H1 (cell line): ENCODE measurements around the gene ARSB. TPM values are rescaled to one million over a fixed set of nuclear protein-coding genes. Genes with fewer than 3 reads are reported as not detected.
A peak's percentile ranks its signal among the peaks of the same experiment; 100 is the strongest.

Experiments
- CEBPB ChIP-seq: IDR thresholded peaks from 2 replicates; pipeline ENCODE4 v1.6.1; 2012; ENCODE audit warnings: low read depth, low read length
- CTCF ChIP-seq, 3 experiments: IDR thresholded peaks; 1 replicate in 2 of 3; 2 replicates in 1 of 3; pipeline versions ENCODE4 v1.5.1 to v1.6.1; 2011; ENCODE audit warnings: low read length in 3 of 3, mild to moderate bottlenecking in 3 of 3, inconsistent platforms in 2 of 3, low read depth in 1 of 3, moderate library complexity in 1 of 3; ENCODE audit not compliant: insufficient read depth in 1 of 3; ENCODE audit errors: control extremely low read depth in 1 of 3
- E2F6 ChIP-seq: IDR thresholded peaks from 2 replicates; pipeline ENCODE4 v1.6.1; 2012; ENCODE audit warnings: inconsistent platforms
- EGR1 ChIP-seq: IDR thresholded peaks from 2 replicates; pipeline ENCODE4 v1.6.1; 2011; ENCODE audit warnings: low read depth, low read length, borderline replicate concordance
- HDAC2 ChIP-seq, 2 experiments: fragments of 300-600 bp in 1 of 2; sonication (generic) in 1 of 2; IDR thresholded peaks; 2 replicates each; pipeline ENCODE4 v1.6.1; 2011 to 2012; ENCODE audit warnings: low read depth in 2 of 2, low read length in 2 of 2, mild to moderate bottlenecking in 2 of 2, moderate library complexity in 2 of 2, borderline replicate concordance in 1 of 2, inconsistent platforms in 1 of 2
- KDM1A ChIP-seq: fragments of 200-600, 300-600 bp; sonication (generic); IDR thresholded peaks from 2 replicates; pipeline ENCODE4 v1.7.1; 2016; ENCODE audit warnings: mild to moderate bottlenecking, low read length, borderline replicate concordance
- TAF7 ChIP-seq: optimal IDR thresholded peaks from 2 replicates; pipeline ENCODE3; 2011; ENCODE audit warnings: low read depth, mild to moderate bottlenecking, inconsistent platforms, low read length, moderate library complexity, borderline replicate concordance
- polyA plus RNA-seq, 7 experiments: library from polyadenylated mRNA; depleted of rRNA in 3 of 7; stranded (reverse) in 5 of 7; unstranded in 2 of 7; fragments of >200 nt in 5 of 7; fragments of 200-250 nt in 2 of 7; gene quantifications; 1 replicate in 5 of 7; 2 replicates in 1 of 7; 4 replicates in 1 of 7; pipeline versions ENCODE4 v1.2.1 to v1.2.3, GENCODE V29; 2011 to 2013; ENCODE audit warnings: missing spikeins in 2 of 7, mixed read lengths in 2 of 7
- total RNA-seq: library from RNA; stranded (reverse); fragmentation: NEBNext Ultra II Directional; extraction: Animal tissue kit (Norgen Biotek cat#: 25700); gene quantifications from 2 replicates; pipeline ENCODE4 v1.2.1, GENCODE V29; 2021

ARSB gene
- total and polyA plus RNA-seq, 2 of the 8 experiments (the other 6 are each of a cell fraction or from before 2014, with no cell fraction given) = 6.4 to 13.9 TPM

GRCh38 chr5:78899922-78900362, 85.2 kb downstream of the ARSB start (continued):
- TF ChIP-seq CEBPB (no peak), KDM1A (0 out of 2 replicates have a peak, but pooled peaks have one; percentile 18), CTCF (IDR thresholded peaks at IDR 0.05; ENCODE audit: control extremely low read depth in 1 of 3, insufficient read depth in 1 of 3, low read depth in 1 of 3, low read length in 3 of 3) (peak; percentile 42 to 91 (median 82)), E2F6 (no peak), EGR1 (0 out of 2 replicates have a peak, but pooled peaks have one; percentile 26), TAF7 (no peak), HDAC2 (IDR thresholded peaks at IDR 0.05; ENCODE audit: borderline replicate concordance in 1 of 2, low read depth in 2 of 2, low read length in 2 of 2) (no peak)
- TF ChIP-seq, all 59 proteins: peak for 7
